HCT116 (cell line): ENCODE measurements around the gene MAEA. TPM values are rescaled to one million over a fixed set of nuclear protein-coding genes. Genes with fewer than 3 reads are reported as not detected.
A peak's percentile ranks its signal among the peaks of the same experiment; 100 is the strongest.

Experiments used
- ATAC-seq: fragments of 200-7000 bp; cut with Tn5 transposase; 2 replicates; pipeline ENCODE4 v1.9.1; 2020; ENCODE audit warnings: mild to moderate bottlenecking, moderate library complexity
- BruUV-seq: library from RNA; stranded (reverse); fragments of 400-500 nt; replicated peaks from 2 replicates; lab custom pipeline; 2021; lab: Mats Ljungman, UMichigan
- CTCF ChIA-PET: fragments of 300-600 bp; sonication (Branson Sonifier 250); formaldehyde crosslinking; loops from one replicate; lab custom pipeline; 2021; ENCODE audit warnings: antibody characterized with exemption; lab: Charles Lee
- POLR2A ChIA-PET: fragments of 300-600, 350-600 bp; sonication (Branson Sonifier 250); formaldehyde crosslinking; loops from one replicate; lab custom pipeline; 2021; ENCODE audit warnings: antibody characterized with exemption; lab: Charles Lee
- RAD21 ChIA-PET, 2 experiments: fragments of 300-600 bp; sonication (Branson Sonifier 250); formaldehyde crosslinking; loops; one replicate each; lab custom pipeline; 2023; ENCODE audit warnings: low total read pairs in 2 of 2; ENCODE audit not compliant: uncharacterized antibody in 2 of 2, unreplicated experiment in 2 of 2, low non-redundant PET in 1 of 2; lab: Charles Lee
- DNase-seq: peaks from one replicate; pipeline ENCODE4 v3.0.0-alpha.2; 2010; ENCODE audit warnings: low read depth, low spot score
- H2AFZ ChIP-seq: fragments of 200-600 bp; shearing (Covaris generic), sonication (generic); 2 replicates; pipeline ENCODE4 v1.6.1; 2017; ENCODE audit warnings: low read depth, mixed run types, mixed read lengths, antibody characterized with exemption, low read length; ENCODE audit not compliant: poor library complexity, severe bottlenecking
- H3K27ac ChIP-seq: 2 replicates; pipeline ENCODE4 v1.5.1; 2012; ENCODE audit warnings: low read depth, low read length
- H3K27me3 ChIP-seq: fragments of 200-600 bp; sonication (generic); 2 replicates; pipeline ENCODE4 v1.6.1; 2016; ENCODE audit warnings: mixed run types, low read length, mixed read lengths; ENCODE audit not compliant: insufficient read depth
- H3K36me3 ChIP-seq, 2 experiments: fragments of 200-500 bp in 1 of 2; fragments of 200-600 bp in 1 of 2; sonication (Bioruptor generic) in 1 of 2; sonication (generic) in 1 of 2; 2 replicates each; pipeline versions ENCODE4 v1.5.1 to v1.6.1; 2014 to 2016; ENCODE audit warnings: low read length in 2 of 2, inconsistent platforms in 1 of 2, mixed read lengths in 1 of 2, mixed run types in 1 of 2; ENCODE audit not compliant: insufficient read depth in 2 of 2, control insufficient read depth in 1 of 2
- H3K4me1 ChIP-seq, 2 experiments: fragments of 200-600 bp in 1 of 2; sonication (generic) in 1 of 2; 2 replicates each; pipeline versions ENCODE4 v1.5.1 to v1.6.1; 2012 to 2017; ENCODE audit warnings: low read length in 2 of 2, inconsistent platforms in 1 of 2, mild to moderate bottlenecking in 1 of 2, mixed read lengths in 1 of 2, mixed run types in 1 of 2, moderate library complexity in 1 of 2; ENCODE audit not compliant: insufficient read depth in 2 of 2, control insufficient read depth in 1 of 2
- H3K4me2 ChIP-seq: fragments of 200-600 bp; sonication (generic); 2 replicates; pipeline ENCODE4 v1.6.1; 2017; ENCODE audit warnings: mixed run types, low read length, mixed read lengths
- H3K4me3 ChIP-seq, 2 experiments: fragments of 200-600 bp in 1 of 2; sonication (generic) in 1 of 2; replicated peaks in 1 of 2; 2 replicates each; pipeline ENCODE4 v1.5.1; 2011 to 2016; ENCODE audit warnings: low read length in 2 of 2, control low read depth in 1 of 2, low read depth in 1 of 2, mild to moderate bottlenecking in 1 of 2, mixed read lengths in 1 of 2, mixed run types in 1 of 2
- H3K79me2 ChIP-seq: fragments of 200-600 bp; sonication (generic); 2 replicates; pipeline ENCODE4 v1.6.1; 2017; ENCODE audit warnings: mild to moderate bottlenecking, mixed run types, low read length, moderate library complexity, mixed read lengths; ENCODE audit not compliant: insufficient read depth
- H3K9ac ChIP-seq: fragments of 200-600 bp; sonication (generic); 2 replicates; pipeline ENCODE4 v1.6.1; 2016; ENCODE audit warnings: low read length, mixed read lengths
- H3K9me2 ChIP-seq: fragments of 200-600 bp; sonication (generic), shearing (Covaris generic); 2 replicates; pipeline ENCODE4 v1.6.1; 2017; ENCODE audit warnings: mixed run types, mild to moderate bottlenecking, moderate library complexity; ENCODE audit not compliant: insufficient read depth
- H3K9me3 ChIP-seq, 2 experiments: fragments of 200-500 bp in 1 of 2; fragments of 200-600 bp in 1 of 2; sonication (Bioruptor generic) in 1 of 2; sonication (generic) in 1 of 2; 2 replicates each; pipeline ENCODE4 v1.6.1; 2014 to 2017; ENCODE audit warnings: low read length in 2 of 2, mixed read lengths in 2 of 2, inconsistent platforms in 1 of 2, low read depth in 1 of 2, mild to moderate bottlenecking in 1 of 2, mixed run types in 1 of 2, moderate library complexity in 1 of 2; ENCODE audit not compliant: control insufficient read depth in 1 of 2, insufficient read depth in 1 of 2
- H4K20me1 ChIP-seq: fragments of 200-600 bp; sonication (generic), shearing (Covaris generic); 2 replicates; pipeline ENCODE4 v1.6.1; 2017; ENCODE audit warnings: mixed run types, mild to moderate bottlenecking, moderate library complexity; ENCODE audit not compliant: insufficient read depth
- EZH2 ChIP-seq: fragments of 200-600 bp; sonication (generic); IDR thresholded peaks from 2 replicates; pipeline ENCODE4 v1.6.1; 2017; ENCODE audit warnings: antibody characterized with exemption, mixed run types
- FOSL1 ChIP-seq: IDR thresholded peaks from 2 replicates; pipeline ENCODE4 v1.6.1; 2012; ENCODE audit warnings: low read depth
- REST ChIP-seq: IDR thresholded peaks from 2 replicates; pipeline ENCODE4 v1.6.1; 2012; ENCODE audit warnings: low read depth
- intact Hi-C: fragments of 100-400 bp; cut with micrococcal nuclease; formaldehyde crosslinking; loops from 2 replicates; pipeline ENCODE4 v1.10.0; 2022
- total RNA-seq: library from RNA; stranded (reverse); gene quantifications from one replicate; pipeline ENCODE4 v1.2.1, GENCODE V29; 2021; ENCODE audit not compliant: unreplicated experiment
- TF ChIP-seq, protein P1 (sequence below), 3 experiments: fragments of 200-600 bp in 1 of 3; sonication (generic) in 1 of 3; IDR thresholded peaks in 2 of 3; conservative IDR thresholded peaks in 1 of 3; 2 replicates each; pipeline ENCODE4 v1.5.1; 2012 to 2017; ENCODE audit warnings: low read depth in 2 of 3, low read length in 2 of 3, antibody characterized with exemption in 1 of 3, borderline replicate concordance in 1 of 3, control low read depth in 1 of 3, mild to moderate bottlenecking in 1 of 3, mixed read lengths in 1 of 3, mixed run types in 1 of 3, moderate library complexity in 1 of 3; ENCODE audit not compliant: insufficient read depth in 1 of 3

MAEA gene
- total RNA-seq, 1 experiment from 2014 or later: 88.3 TPM

DNA sequence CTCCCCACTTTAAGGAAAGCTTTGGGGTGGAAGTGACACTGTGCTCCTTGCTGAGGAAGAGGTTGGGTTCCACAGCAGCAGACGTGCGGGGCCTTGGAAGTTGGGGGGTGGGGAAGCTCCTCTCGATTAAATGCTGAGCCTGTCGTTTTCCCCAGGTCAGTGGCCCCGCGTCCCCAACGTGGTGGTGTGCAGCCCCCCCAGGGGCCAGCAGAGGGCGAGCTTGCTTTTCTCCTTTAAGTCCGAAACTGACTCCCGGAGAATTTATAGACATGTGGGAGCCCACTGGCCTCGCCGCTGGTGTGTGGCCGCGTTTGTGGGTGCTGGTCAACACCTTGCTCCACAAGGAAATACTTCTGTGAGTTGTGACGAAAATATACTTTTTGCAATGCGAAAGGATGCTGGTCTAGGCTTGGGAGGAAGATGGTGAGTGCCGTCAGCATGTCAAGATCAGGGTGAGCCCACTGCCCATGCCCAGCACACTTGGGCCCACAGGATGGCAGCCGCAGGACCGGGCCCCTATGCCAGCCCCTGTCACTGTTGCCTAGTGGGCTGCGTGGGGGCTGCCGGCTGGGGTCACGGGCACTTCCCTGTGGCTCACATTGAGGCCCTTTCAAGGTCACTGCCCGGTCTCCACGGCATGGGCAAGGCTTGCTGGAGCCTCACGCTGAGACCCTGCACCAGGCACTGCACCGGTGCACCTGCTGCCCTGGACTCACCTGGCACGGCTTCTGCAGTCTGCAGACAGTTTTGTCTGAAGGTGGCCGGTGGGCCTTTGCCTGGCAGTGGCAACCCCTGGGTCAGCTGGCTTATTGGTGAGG lies 66.7 kb downstream of the MAEA start:
- POLR2A ChIA-PET: no interaction called here
- intact Hi-C loops: loop anchor here (2.0 to 10.0 kb wide), 2 partner anchors 158 to 272 kb away; no protein-coding TSS in a partner anchor

More for the DNA sequence above, 66.7 kb downstream of the MAEA start:
- DNase-seq (no peak), ATAC-seq (0 out of 2 replicates have a peak, but pooled peaks have one; percentile 37)
- H2AFZ ChIP-seq: no peak overlapping the region
- H3K27ac ChIP-seq: no peak overlapping the region
- H3K9ac ChIP-seq: no peak overlapping the region
- BruUV-seq: no TSS peak
- H3K4me3 ChIP-seq: no peak overlapping the region
- H3K79me2 ChIP-seq: no peaks in the 10 kb centered on the region
- no peaks in the 10 kb centered on the region for H3K9me3 ChIP-seq
- no peak overlapping the region for H3K4me2 ChIP-seq
- H4K20me1 ChIP-seq: no peaks in the 10 kb centered on the region
- H3K36me3 ChIP-seq: no peaks in the 10 kb centered on the region; a peak in 2 of 4 replicates
- TF ChIP-seq FOSL1: no peak
- TF ChIP-seq, protein P1, sequence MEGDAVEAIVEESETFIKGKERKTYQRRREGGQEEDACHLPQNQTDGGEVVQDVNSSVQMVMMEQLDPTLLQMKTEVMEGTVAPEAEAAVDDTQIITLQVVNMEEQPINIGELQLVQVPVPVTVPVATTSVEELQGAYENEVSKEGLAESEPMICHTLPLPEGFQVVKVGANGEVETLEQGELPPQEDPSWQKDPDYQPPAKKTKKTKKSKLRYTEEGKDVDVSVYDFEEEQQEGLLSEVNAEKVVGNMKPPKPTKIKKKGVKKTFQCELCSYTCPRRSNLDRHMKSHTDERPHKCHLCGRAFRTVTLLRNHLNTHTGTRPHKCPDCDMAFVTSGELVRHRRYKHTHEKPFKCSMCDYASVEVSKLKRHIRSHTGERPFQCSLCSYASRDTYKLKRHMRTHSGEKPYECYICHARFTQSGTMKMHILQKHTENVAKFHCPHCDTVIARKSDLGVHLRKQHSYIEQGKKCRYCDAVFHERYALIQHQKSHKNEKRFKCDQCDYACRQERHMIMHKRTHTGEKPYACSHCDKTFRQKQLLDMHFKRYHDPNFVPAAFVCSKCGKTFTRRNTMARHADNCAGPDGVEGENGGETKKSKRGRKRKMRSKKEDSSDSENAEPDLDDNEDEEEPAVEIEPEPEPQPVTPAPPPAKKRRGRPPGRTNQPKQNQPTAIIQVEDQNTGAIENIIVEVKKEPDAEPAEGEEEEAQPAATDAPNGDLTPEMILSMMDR (IDR thresholded peaks at IDR 0.05 in 2 of 3, conservative IDR thresholded peaks at IDR 0.05 in 1 of 3; ENCODE audit: borderline replicate concordance in 1 of 3, insufficient read depth in 1 of 3, low read depth in 2 of 3, low read length in 2 of 3): peak in 2 of 3 experiments; percentile 82 to 85; a peak in 4 of 6 replicates
- no peak for TF ChIP-seq EZH2
- no peak for TF ChIP-seq REST
- H3K4me1 ChIP-seq: peaks cover 2 to 9% of the 10 kb centered on the region in 2 experiments; a peak in 2 of 4 replicates
- ChIA-PET RAD21 (interaction anchor here (1.0 to 1.6 kb wide), 2 partner anchors 64 to 157 kb away, joined by 3 to 6 read pairs; no protein-coding TSS in a partner anchor), CTCF (interaction anchor here (1.1 to 2.0 kb wide), 3 partner anchors 10 to 273 kb away, joined by 5 to 10 read pairs (median 5); partner anchors contain the start of gene UVSSA)
- no peaks in the 10 kb centered on the region for H3K27me3 ChIP-seq
- H3K9me2 ChIP-seq: no peaks in the 10 kb centered on the region
